Naive thymus-derived CD8-positive, alpha-beta T cell (primary cell): ENCODE data around the gene ATP5F1A. TPM values are rescaled to one million over a fixed set of nuclear protein-coding genes. Genes with fewer than 3 reads are reported as not detected.
"Not testable (repeated sequence)": the region's sequence is repeated elsewhere in the genome, so short reads cannot be mapped to it uniquely, and the experiment has no call there.

Experiments used
- ATAC-seq, 2 donors: fragments of 150-1000 bp; cut with Tn5 transposase in 1 of 2; sonication (Bioruptor Pico), chemical (Tn5 transposase) in 1 of 2; 1 replicate in 1 of 2; 2 replicates in 1 of 2; pipeline ENCODE4 v1.10.0; 2021; ENCODE audit warnings: mild to moderate bottlenecking in 2 of 2, moderate library complexity in 2 of 2
- POLR2A ChIA-PET: fragments of 350-600 bp; sonication (Branson Sonifier 250); formaldehyde crosslinking; loops from one replicate; lab custom pipeline; 2021; ENCODE audit warnings: antibody characterized with exemption; lab: Charles Lee
- DNase-seq, 10 donors: peaks; one replicate each; pipeline versions ENCODE4 v3.0.0 to v3.0.0-alpha.2; 2020 to 2022
- H3K27ac Mint-ChIP-seq, 10 donors: one replicate each; pipeline ENCODE4 v1.8.0; 2020 to 2022; ENCODE audit warnings: mild to moderate bottlenecking in 10 of 10, mixed read lengths in 10 of 10, moderate library complexity in 4 of 10, inconsistent platforms in 1 of 10
- H3K27me3 Mint-ChIP-seq, 5 donors: one replicate each; pipeline ENCODE4 v1.8.0; 2021 to 2022; ENCODE audit warnings: mixed read lengths in 5 of 5
- H3K36me3 Mint-ChIP-seq, 3 donors: one replicate each; pipeline ENCODE4 v1.8.0; 2020 to 2022; ENCODE audit warnings: mixed read lengths in 3 of 3, mild to moderate bottlenecking in 2 of 3, inconsistent platforms in 1 of 3
- H3K4me1 Mint-ChIP-seq, 4 donors: one replicate each; pipeline ENCODE4 v1.8.0; 2021 to 2022; ENCODE audit warnings: mixed read lengths in 4 of 4
- H3K4me3 Mint-ChIP-seq, 10 donors: one replicate each; pipeline ENCODE4 v1.8.0; 2020 to 2022; ENCODE audit warnings: mild to moderate bottlenecking in 10 of 10, mixed read lengths in 10 of 10, moderate library complexity in 6 of 10, inconsistent platforms in 1 of 10
- H3K9me3 Mint-ChIP-seq, 9 donors: one replicate each; pipeline ENCODE4 v1.8.0; 2020 to 2022; ENCODE audit warnings: mixed read lengths in 9 of 9, mild to moderate bottlenecking in 3 of 9, inconsistent platforms in 1 of 9, moderate library complexity in 1 of 9
- polyA plus RNA-seq, 3 donors: library from polyadenylated mRNA; unstranded; fragments of 300-500 nt; fragmentation: Illumina TruSeq; gene quantifications; one replicate each; pipeline ENCODE4 v1.2.3, GENCODE V29; 2021
- total RNA-seq, 8 experiments: library from RNA in 2 of 8; stranded (reverse) in 2 of 8; gene quantifications; one replicate each; pipeline ENCODE4 v1.2.3 and lab custom pipeline; 2021 to 2026

ATP5F1A gene
- total and polyA plus RNA-seq, 5 experiments from 2014 or later, result 277 to 502 (median 496) TPM

- H3K36me3 Mint-ChIP-seq, result peaks cover 0 to 15% (median 5%) of the 10 kb centered on the region in 3 donors
- peak within 1 kb of the TSS; percentile 93 to 99 (median 98) for H3K4me3 Mint-ChIP-seq
- DNase-seq (peak; percentile 59 to 87 (median 74)), ATAC-seq (peak; percentile 96 to 98)
- peaks cover 4 to 37% (median 26%) of the 10 kb centered on the region in 4 donors for H3K4me1 Mint-ChIP-seq
- no peaks in the 10 kb centered on the region for H3K9me3 Mint-ChIP-seq
- H3K27ac Mint-ChIP-seq, result peak within 1 kb of the TSS; percentile 75 to 98 (median 94)
- no peaks in the 10 kb centered on the region for H3K27me3 Mint-ChIP-seq
- POLR2A ChIA-PET, result interaction anchor here (1.0 to 1.1 kb wide), 2 partner anchors 7 to 9 kb away, joined by 3 read pairs; no protein-coding TSS in a partner anchor
Measured at GRCh38 chr18:46104128-46104911, 6.2 kb upstream of the ATP5F1A start, which contains the start of gene HAUS1. Gene HAUS1 (plus strand): TSS chr18:46104385. CDS start chr18:46104412, 27 bp downstream.

GRCh38 chr18:46099463-46099862 is 1.4 kb upstream of the ATP5F1A start:
- H3K27ac Mint-ChIP-seq, result peak overlapping the region in 1 of 10 donors; percentile 55
- peaks cover 0 to 6% (median 6%) of the 10 kb centered on the region in 3 donors for H3K36me3 Mint-ChIP-seq
- POLR2A ChIA-PET, result interaction anchor here (0.6 to 1.1 kb wide), 3 partner anchors 28 to 434 kb away, joined by 3 to 7 read pairs (median 4); partner anchors contain the start of gene PSTPIP2
- no peaks in the 10 kb centered on the region for H3K9me3 Mint-ChIP-seq
- DNase-seq (no peak), ATAC-seq (no peak)
- peaks cover 7 to 43% (median 25%) of the 10 kb centered on the region in 4 donors for H3K4me1 Mint-ChIP-seq
- H3K4me3 Mint-ChIP-seq, result peak overlapping the region in 1 of 10 donors; percentile 48
- no peaks in the 10 kb centered on the region for H3K27me3 Mint-ChIP-seq

GRCh38 chr18:46098616-46098933 is 479 bp upstream of the ATP5F1A start:
- POLR2A ChIA-PET, result interaction anchor here (0.6 to 1.1 kb wide), 5 partner anchors 8 to 433 kb away, joined by 3 to 7 read pairs (median 4); partner anchors contain the start of gene PSTPIP2
- ATAC-seq (no peak), DNase-seq (no peak)
- peak overlapping the region; percentile 93 to 99 (median 98) for H3K4me3 Mint-ChIP-seq
- H3K4me1 Mint-ChIP-seq, result peaks cover 10 to 43% (median 27%) of the 10 kb centered on the region in 4 donors
- H3K27me3 Mint-ChIP-seq, result no peaks in the 10 kb centered on the region
- peak overlapping the region; percentile 94 to 99 (median 99) for H3K27ac Mint-ChIP-seq
- H3K36me3 Mint-ChIP-seq, result peaks cover 0 to 15% (median 7%) of the 10 kb centered on the region in 3 donors
- no peaks in the 10 kb centered on the region for H3K9me3 Mint-ChIP-seq

- Mint-ChIP-seq H3K27ac (peak overlapping the region; percentile 94 to 99 (median 99)), H3K36me3 (peaks cover 0 to 27% (median 7%) of the 10 kb centered on the region in 3 donors), H3K9me3 (no peaks in the 10 kb centered on the region), H3K27me3 (no peaks in the 10 kb centered on the region), H3K4me3 (peak overlapping the region; percentile 93 to 99 (median 98)), H3K4me1 (peaks cover 10 to 49% (median 27%) of the 10 kb centered on the region in 4 donors)
- DNase-seq (peak in 5 of 10 donors; percentile 3 to 34 (median 22)), ATAC-seq (peak; percentile 28 to 56)
- POLR2A ChIA-PET, result interaction anchor here (0.7 to 1.2 kb wide), 2 partner anchors 18 to 76 kb away, joined by 3 to 5 read pairs; a partner anchor contains a TSS
Measured at GRCh38 chr18:46097431-46097800, 680 bp downstream of the ATP5F1A start.

GRCh38 chr18:46096651-46097300 is 1.3 kb downstream of the ATP5F1A start:
- peak in 1 of 10 donors; percentile 2 for DNase-seq
- Mint-ChIP-seq H3K9me3 (no peaks in the 10 kb centered on the region), H3K27ac (peak overlapping the region; percentile 94 to 99 (median 99)), H3K27me3 (no peaks in the 10 kb centered on the region), H3K4me3 (peak overlapping the region; percentile 93 to 99 (median 98)), H3K4me1 (peaks cover 10 to 49% (median 29%) of the 10 kb centered on the region in 4 donors), H3K36me3 (peaks cover 0 to 32% (median 8%) of the 10 kb centered on the region in 3 donors)
- POLR2A ChIA-PET, result interaction anchor here (0.6 to 1.2 kb wide), 8 partner anchors 12 to 229 kb away, joined by 3 to 5 read pairs (median 3); a partner anchor contains a TSS
- ATAC-seq, result no peak

GRCh38 chr18:46095532-46095931 is 2.6 kb downstream of the ATP5F1A start:
- H3K4me3 Mint-ChIP-seq, result peak overlapping the region; percentile 19 to 97 (median 56)
- ATAC-seq (no peak), DNase-seq (no peak)
- H3K27me3 Mint-ChIP-seq, result no peaks in the 10 kb centered on the region
- peaks cover 5 to 45% (median 17%) of the 10 kb centered on the region in 3 donors for H3K36me3 Mint-ChIP-seq
- H3K27ac Mint-ChIP-seq, result peak overlapping the region in 4 of 10 donors; percentile 19 to 69 (median 63)
- no peaks in the 10 kb centered on the region for H3K9me3 Mint-ChIP-seq
- peaks cover 15 to 61% (median 38%) of the 10 kb centered on the region in 4 donors for H3K4me1 Mint-ChIP-seq
- POLR2A ChIA-PET, result interaction anchor here (0.6 to 0.8 kb wide), 3 partner anchors 8 to 149 kb away, joined by 3 to 4 read pairs (median 3); partner anchors contain the start of gene HAUS1

- Mint-ChIP-seq H3K36me3 (peaks cover 21 to 98% (median 51%) of the 10 kb centered on the region in 3 donors), H3K4me1 (peaks cover 9 to 33% (median 17%) of the 10 kb centered on the region in 4 donors), H3K27ac (peak overlapping the region in 4 of 10 donors; percentile 1 to 74 (median 26))
- DNase-seq, ATAC-seq, H3K4me3 Mint-ChIP-seq, H3K27me3 Mint-ChIP-seq, POLR2A ChIA-PET, H3K9me3 Mint-ChIP-seq: not testable (repeated sequence)
Measured at GRCh38 chr18:46088501-46088900, 9.6 kb downstream of the ATP5F1A start.

- POLR2A ChIA-PET, result interaction anchor here (0.6 to 0.9 kb wide), 2 partner anchors 12 to 1131 kb away, joined by 3 to 4 read pairs; no protein-coding TSS in a partner anchor
- Mint-ChIP-seq H3K4me3 (no peak overlapping the region), H3K4me1 (peaks cover 0 to 7% (median 4%) of the 10 kb centered on the region in 4 donors), H3K9me3 (peaks cover 0 to 4% (median 0%) of the 10 kb centered on the region in 9 donors), H3K27ac (peak overlapping the region in 4 of 10 donors; percentile 4 to 33 (median 21)), H3K27me3 (no peaks in the 10 kb centered on the region), H3K36me3 (peaks cover 8 to 96% (median 36%) of the 10 kb centered on the region in 3 donors)
- ATAC-seq (no peak), DNase-seq (no peak)
Measured at GRCh38 chr18:46084431-46084830, 13.7 kb downstream of the ATP5F1A start.

- no peak for DNase-seq
- Mint-ChIP-seq H3K9me3 (no peaks in the 10 kb centered on the region), H3K27me3 (no peaks in the 10 kb centered on the region), H3K4me3 (no peak overlapping the region), H3K36me3 (peaks cover 0 to 66% (median 18%) of the 10 kb centered on the region in 3 donors), H3K4me1 (no peaks in the 10 kb centered on the region), H3K27ac (peak overlapping the region in 6 of 10 donors; percentile 22 to 75 (median 39))
- ATAC-seq, result no peak
- POLR2A ChIA-PET, result interaction anchor here (0.6 kb wide), 1 partner anchor 17 kb away, joined by 3 read pairs; no protein-coding TSS in a partner anchor
Measured at GRCh38 chr18:46080156-46080555, 17.9 kb downstream of the ATP5F1A start.

- no peak for ATAC-seq
- POLR2A ChIA-PET, result interaction anchor here (0.6 kb wide), 1 partner anchor 18 kb away, joined by 3 read pairs; no protein-coding TSS in a partner anchor
Measured at GRCh38 chr18:46079336-46079735, 18.8 kb downstream of the ATP5F1A start.

GRCh38 chr18:46073474-46074331 is 24.4 kb downstream of the ATP5F1A start:
- POLR2A ChIA-PET, result interaction anchor here (1.3 to 1.6 kb wide), 2 partner anchors 12 to 111 kb away, joined by 3 to 5 read pairs; no protein-coding TSS in a partner anchor
- ATAC-seq (peak; percentile 51 to 62), DNase-seq (peak in 9 of 10 donors; percentile 28 to 80 (median 55))
- peak overlapping the region in 9 of 10 donors; percentile 27 to 91 (median 74) for H3K4me3 Mint-ChIP-seq
- H3K9me3 Mint-ChIP-seq, result no peaks in the 10 kb centered on the region
- no peaks in the 10 kb centered on the region for H3K27me3 Mint-ChIP-seq
- peaks cover 0 to 6% (median 0%) of the 10 kb centered on the region in 3 donors for H3K36me3 Mint-ChIP-seq
- H3K27ac Mint-ChIP-seq, result peak overlapping the region in 2 of 10 donors; percentile 44 to 63
- peaks cover 10 to 47% (median 41%) of the 10 kb centered on the region in 4 donors for H3K4me1 Mint-ChIP-seq

More at GRCh38 chr18:46079336-46079735, 18.8 kb downstream of the ATP5F1A start:
- H3K27ac Mint-ChIP-seq, result peak overlapping the region in 1 of 10 donors; percentile 72
- no peak overlapping the region for H3K4me3 Mint-ChIP-seq
- no peak for DNase-seq
- H3K9me3 Mint-ChIP-seq, result no peaks in the 10 kb centered on the region
- H3K27me3 Mint-ChIP-seq, result no peaks in the 10 kb centered on the region
- H3K36me3 Mint-ChIP-seq, result peaks cover 0 to 58% (median 14%) of the 10 kb centered on the region in 3 donors
- H3K4me1 Mint-ChIP-seq, result no peaks in the 10 kb centered on the region
